ENCODE data around the gene CCT7. TPM values are rescaled to one million over a fixed set of nuclear protein-coding genes. Genes with fewer than 3 reads are reported as not detected.

Gene CCT7
- 312 and 317 TPM in 2 replicates for total RNA-seq

GRCh38 chr2:73233932-73234832 lies at the start of gene CCT7:
Gene CCT7 (plus strand): TSS chr2:73234308. CDS start chr2:73234379, 71 bp downstream.

GRCh38 chr2:73202156-73203054 lies 31.7 kb upstream of the CCT7 start, which contains the start of gene NOTO:
Gene NOTO (plus strand): TSS chr2:73202574. CDS start chr2:73202667, 93 bp downstream.

GRCh38 chr2:73214120-73215035 lies 19.7 kb upstream of the CCT7 start, which contains the start of gene SMYD5:
Gene SMYD5 (plus strand): TSS chr2:73214245. CDS start chr2:73214267, 22 bp downstream.

DNA sequence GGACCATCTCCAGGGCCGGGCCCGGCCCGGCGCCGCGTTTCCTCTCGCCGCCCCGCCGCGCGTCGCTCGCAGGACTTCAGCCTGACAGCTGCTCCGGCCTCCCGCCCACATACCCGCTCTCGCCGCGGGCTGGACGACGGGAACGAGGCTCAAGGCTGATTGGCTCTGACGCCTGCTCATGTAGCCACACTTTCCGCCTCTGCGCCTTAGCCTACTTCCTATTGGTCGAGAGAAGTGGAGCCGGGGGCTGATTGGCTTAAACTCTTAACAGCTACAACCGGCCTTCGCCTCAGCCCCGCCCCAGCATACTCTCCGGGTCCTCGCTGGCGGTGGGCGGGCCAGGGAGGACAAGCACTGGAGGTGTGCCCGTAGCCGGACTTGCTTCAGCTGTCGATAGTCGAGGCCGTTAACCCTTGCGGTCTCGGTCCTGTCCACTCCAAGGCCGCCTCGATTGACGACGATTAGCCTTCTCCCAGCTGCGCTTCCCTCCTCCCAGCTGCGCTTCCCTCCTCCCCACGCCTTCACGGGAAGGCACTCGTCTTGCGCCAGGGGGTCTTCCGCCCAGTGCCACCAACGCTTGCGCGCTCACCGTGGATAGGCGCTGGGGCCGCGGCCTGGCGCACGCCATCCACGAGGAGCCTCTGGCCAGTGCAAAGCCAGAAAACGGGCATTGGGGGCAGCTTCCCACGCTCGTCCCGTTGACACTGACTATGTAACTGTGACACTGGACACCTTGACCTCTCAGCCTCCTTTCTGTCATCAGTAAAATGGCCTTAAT lies 765 bp upstream of the CCT7 start, which contains the start of gene PRADC1:
TSS of gene PRADC1 (minus strand) at position 86 of the 778 bp plus-strand sequence. CDS start at position 7, 79 bp downstream.

GRCh38 chr2:73284296-73285158 lies 50.4 kb downstream of the CCT7 start, which contains the start of gene FBXO41:
Gene FBXO41 (minus strand): TSS chr2:73284478. CDS start chr2:73269630, 14,848 bp downstream.

DNA sequence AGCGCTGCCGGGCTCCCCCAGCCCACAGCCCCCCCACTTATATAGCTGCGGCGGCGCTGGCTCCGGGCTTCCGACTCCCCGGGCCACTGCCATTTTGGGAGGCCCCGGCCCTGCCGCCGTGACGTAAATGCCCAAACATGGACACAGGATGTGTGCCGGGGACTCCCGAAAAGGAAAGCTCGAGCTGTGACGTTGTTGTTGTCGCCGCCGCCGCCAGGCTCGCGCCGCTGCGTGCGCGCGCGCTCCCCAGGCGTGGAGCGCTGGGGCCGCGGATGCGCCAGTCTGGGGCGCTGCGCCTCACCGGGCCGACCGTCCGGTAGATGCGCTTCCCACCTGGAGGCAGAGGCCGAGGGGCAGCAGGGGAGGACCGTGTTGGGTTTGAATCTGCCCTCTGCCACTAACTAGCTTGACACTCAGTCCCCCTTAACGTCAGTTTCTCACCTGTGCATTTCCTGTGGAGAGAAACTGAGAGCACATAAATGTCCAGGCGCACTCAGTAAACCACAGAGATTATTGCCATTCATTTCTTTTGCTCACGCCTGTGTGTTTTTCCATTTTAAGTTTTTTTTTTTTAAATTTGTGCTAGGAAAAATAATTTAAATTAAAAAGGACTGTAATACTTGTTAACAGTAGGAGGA lies 59.5 kb downstream of the CCT7 start, which contains the start of gene EGR4:
TSS of gene EGR4 (minus strand) at position 15 of the 638 bp plus-strand sequence. CDS start 231 bp downstream, outside the sequence.

Other genes starting within 250 kb of the CCT7 start
- gene SFXN5, start 162.6 kb upstream of the CCT7 start, total RNA-seq: 8.4 and 10.2 TPM in 2 replicates
- gene RAB11FIP5, start 121.4 kb upstream of the CCT7 start, total RNA-seq: 17.6 and 27.8 TPM in 2 replicates
- not detected in 2 replicates for gene NOTO, start 31.7 kb upstream of the CCT7 start, total RNA-seq
- gene SMYD5, start 20.1 kb upstream of the CCT7 start, total RNA-seq: 12.7 and 17.1 TPM in 2 replicates
- gene PRADC1, start 1.1 kb upstream of the CCT7 start, total RNA-seq: 10.9 and 11.5 TPM in 2 replicates
- 1.1 and 1.6 TPM in 2 replicates for gene FBXO41, start 50.2 kb downstream of the CCT7 start, total RNA-seq
- gene EGR4, start 59.2 kb downstream of the CCT7 start, total RNA-seq: not detected in 2 replicates
- 10.7 and 14.1 TPM in 2 replicates for gene ALMS1, start 151.5 kb downstream of the CCT7 start, total RNA-seq

Measured in smooth muscle cell of bladder (primary cell).